Neutrophil (primary cell): ENCODE measurements around the gene ITGB1.
"Not testable (repeated sequence)": the region's sequence is repeated elsewhere in the genome, so short reads cannot be mapped to it uniquely, and the experiment has no call there.

Experiments used
- H3K27ac ChIP-seq: fragments of 200-600 bp; sonication (generic); 2 replicates; pipeline ENCODE4 v1.5.1; 2016; ENCODE audit warnings: mild to moderate bottlenecking, moderate library complexity
- H3K27me3 ChIP-seq: fragments of 200-600 bp; sonication (generic); 2 replicates; pipeline ENCODE4 v1.6.0; 2016; ENCODE audit warnings: mild to moderate bottlenecking
- H3K36me3 ChIP-seq: fragments of 200-600 bp; sonication (generic); 2 replicates; pipeline ENCODE4 v1.5.1; 2017
- H3K4me1 ChIP-seq, 2 experiments: fragments of 200-600 bp in 1 of 2; sonication (generic) in 1 of 2; 1 replicate in 1 of 2; 2 replicates in 1 of 2; pipeline versions ENCODE4 v1.5.1 to v1.6.1; 2013 to 2016; ENCODE audit warnings: low read depth in 1 of 2, low read length in 1 of 2, mild to moderate bottlenecking in 1 of 2, moderate library complexity in 1 of 2; ENCODE audit not compliant: control insufficient read depth in 1 of 2, insufficient read depth in 1 of 2
- H3K4me3 ChIP-seq, 2 experiments: fragments of 200-600 bp in 1 of 2; sonication (generic) in 1 of 2; 1 replicate in 1 of 2; 2 replicates in 1 of 2; pipeline ENCODE4 v1.5.1; 2013 to 2016; ENCODE audit warnings: low read depth in 1 of 2, low read length in 1 of 2, mild to moderate bottlenecking in 1 of 2, moderate library complexity in 1 of 2
- H3K9me3 ChIP-seq: fragments of 200-600 bp; sonication (generic); 2 replicates; pipeline ENCODE4 v1.5.1; 2016
- CTCF ChIP-seq: fragments of 200-600 bp; sonication (generic); IDR thresholded peaks from 2 replicates; pipeline ENCODE4 v1.5.1; 2016; ENCODE audit warnings: antibody characterized with exemption

ITGB1 gene

DNA sequence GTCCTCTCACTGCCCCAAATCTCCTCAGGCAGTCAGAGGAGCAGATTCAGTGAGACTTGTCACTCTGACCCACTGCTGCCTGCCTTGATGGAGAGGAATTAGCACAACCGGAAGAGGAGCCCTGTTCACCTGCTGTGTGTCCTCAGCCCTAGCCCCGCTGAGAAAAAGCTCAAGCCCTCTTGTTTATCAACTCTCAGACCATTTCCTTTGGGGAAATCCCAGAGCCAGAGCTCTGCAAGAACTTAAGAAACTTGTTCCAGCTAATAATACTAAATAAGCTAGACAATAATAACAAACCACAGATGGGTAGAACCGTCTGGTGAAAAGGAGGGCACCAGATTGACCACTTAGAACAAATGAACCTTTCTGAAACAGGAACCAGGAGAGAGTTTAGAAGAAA, 37.7 kb upstream of the ITGB1 start:
- no peaks in the 10 kb centered on the region for H3K27me3 ChIP-seq
- H3K4me3 ChIP-seq: no peak overlapping the region
- TF ChIP-seq CTCF: no peak
- no peaks in the 10 kb centered on the region for H3K4me1 ChIP-seq
- no peak overlapping the region for H3K27ac ChIP-seq
- no peaks in the 10 kb centered on the region for H3K9me3 ChIP-seq
- H3K36me3 ChIP-seq: no peaks in the 10 kb centered on the region

- H3K36me3 ChIP-seq: no peaks in the 10 kb centered on the region
- no peak overlapping the region for H3K4me3 ChIP-seq
These were observed 37.1 kb upstream of the ITGB1 start for GRCh38 chr10:32995066-32995622.

GRCh38 chr10:32994632-32995031, 36.6 kb upstream of the ITGB1 start:
- not testable (repeated sequence) for H3K36me3 ChIP-seq, H3K4me3 ChIP-seq, H3K27ac ChIP-seq, H3K4me1 ChIP-seq, H3K27me3 ChIP-seq, H3K9me3 ChIP-seq

More at GRCh38 chr10:32995066-32995622, 37.1 kb upstream of the ITGB1 start:
- no peaks in the 10 kb centered on the region for H3K4me1 ChIP-seq
- H3K9me3 ChIP-seq: no peaks in the 10 kb centered on the region
- H3K27me3 ChIP-seq: no peaks in the 10 kb centered on the region
- H3K27ac ChIP-seq: no peak overlapping the region
- TF ChIP-seq CTCF: no peak

DNA sequence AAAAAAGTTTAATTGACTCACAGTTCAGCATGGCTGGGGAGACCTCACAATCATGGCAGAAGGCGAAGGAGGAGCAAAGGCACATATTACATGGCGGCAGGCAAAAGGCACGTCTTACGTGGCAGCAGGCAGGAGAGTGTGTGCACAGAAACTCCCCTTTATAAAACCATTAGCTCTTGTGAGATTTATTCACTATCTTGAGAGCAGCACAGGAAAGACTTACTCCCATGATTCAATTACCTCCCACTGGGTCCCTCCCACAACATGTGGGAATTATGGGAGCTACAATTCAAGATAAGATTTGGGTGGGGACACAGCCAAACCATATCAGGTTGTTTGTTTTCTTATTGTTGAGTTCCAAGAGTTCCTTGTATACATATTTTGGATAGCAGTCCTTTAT, 34.3 kb upstream of the ITGB1 start:
- not testable (repeated sequence) for H3K27me3 ChIP-seq, H3K4me1 ChIP-seq, H3K36me3 ChIP-seq, H3K9me3 ChIP-seq, H3K4me3 ChIP-seq, H3K27ac ChIP-seq

DNA sequence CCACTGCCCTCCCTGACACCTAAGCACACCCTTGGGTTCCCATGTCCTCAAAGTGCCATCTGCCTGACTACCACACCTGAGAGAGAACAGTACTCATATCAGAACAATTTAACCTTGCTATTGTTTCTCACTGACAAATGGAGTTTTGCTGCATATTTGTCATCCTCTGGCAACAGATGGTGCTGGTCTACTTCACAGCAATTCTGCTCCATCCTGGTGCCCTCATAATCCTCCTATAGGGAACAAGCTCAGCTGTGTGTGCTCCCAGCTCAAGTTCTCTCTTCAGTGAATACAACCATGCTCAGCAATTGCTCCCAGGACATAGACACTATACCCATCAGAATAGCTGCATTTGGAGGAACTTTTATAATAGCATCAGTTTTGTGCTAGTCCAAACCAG, 32.8 kb upstream of the ITGB1 start:
- Histone ChIP-seq H3K27me3 (no peaks in the 10 kb centered on the region), H3K27ac (no peak overlapping the region), H3K4me1 (no peaks in the 10 kb centered on the region), H3K9me3 (no peaks in the 10 kb centered on the region), H3K36me3 (no peaks in the 10 kb centered on the region), H3K4me3 (no peak overlapping the region)
- TF ChIP-seq CTCF: no peak

GRCh38 chr10:32988604-32989003, 30.6 kb upstream of the ITGB1 start:
- no peaks in the 10 kb centered on the region for H3K27me3 ChIP-seq
- H3K27ac ChIP-seq: no peak overlapping the region
- no peaks in the 10 kb centered on the region for H3K4me1 ChIP-seq
- H3K36me3 ChIP-seq: no peaks in the 10 kb centered on the region
- no peak overlapping the region for H3K4me3 ChIP-seq
- no peak for TF ChIP-seq CTCF
- H3K9me3 ChIP-seq: no peaks in the 10 kb centered on the region

GRCh38 chr10:32987172-32987571, 29.1 kb upstream of the ITGB1 start:
- no peak overlapping the region for H3K4me3 ChIP-seq
- TF ChIP-seq CTCF: no peak

More at GRCh38 chr10:32987172-32987571, 29.1 kb upstream of the ITGB1 start:
- H3K9me3 ChIP-seq: no peaks in the 10 kb centered on the region
- H3K4me1 ChIP-seq: no peaks in the 10 kb centered on the region
- no peaks in the 10 kb centered on the region for H3K27me3 ChIP-seq
- H3K36me3 ChIP-seq: no peaks in the 10 kb centered on the region
- no peak overlapping the region for H3K27ac ChIP-seq
